HepG2 (cell line): ENCODE measurements around the gene SLC22A13. TPM values are rescaled to one million over a fixed set of nuclear protein-coding genes. Genes with fewer than 3 reads are reported as not detected.

Experiments
- ATAC-seq: fragments of 200-7000 bp; cut with Tn5 transposase; 3 replicates; pipeline ENCODE4 v1.9.1; 2020; ENCODE audit warnings: mild to moderate bottlenecking, moderate library complexity
- BruUV-seq: library from RNA; stranded (reverse); fragments of 400-500 nt; replicated peaks from 2 replicates; lab custom pipeline; 2021; lab: Mats Ljungman, UMichigan
- CTCF ChIA-PET: fragments of 300-600 bp; formaldehyde crosslinking; extraction: SDS; loops from one replicate; lab custom pipeline; 2021; ENCODE audit warnings: low total read pairs, inconsistent platforms, low intra/inter-chr PET ratio; lab: Yijun Ruan, JAX
- POLR2A ChIA-PET: fragments of 350-600 bp; sonication (Branson Sonifier 250); formaldehyde crosslinking; loops from one replicate; lab custom pipeline; 2020; ENCODE audit warnings: antibody characterized with exemption, inconsistent platforms; lab: Yijun Ruan, JAX
- DNase-seq: peaks from one replicate; pipeline ENCODE4 v3.0.0-alpha.2; 2015; ENCODE audit warnings: low spot score
- FAIRE-seq: peaks from 3 replicates; lab custom pipeline; 2011; peaks lifted over from hg19 to GRCh38; lab: Jason Lieb, UNC
- H2AFZ ChIP-seq: one replicate; pipeline ENCODE4 v1.6.1; 2011; ENCODE audit warnings: low read length, inconsistent platforms
- H3K27ac ChIP-seq: fragments of 300-600 bp; 3 replicates; pipeline ENCODE4 v1.8.0; 2011; ENCODE audit warnings: mixed run types, mild to moderate bottlenecking, mixed read lengths, low read length, inconsistent platforms; ENCODE audit not compliant: insufficient read depth; ENCODE audit errors: extremely low read length
- H3K27me3 ChIP-seq, 2 experiments: fragments of 200-600 bp in 1 of 2; 2 replicates in 1 of 2; 3 replicates in 1 of 2; pipeline versions ENCODE4 v1.6.0 to v1.8.0; 2011; ENCODE audit warnings: low read length in 2 of 2, mild to moderate bottlenecking in 2 of 2, moderate library complexity in 2 of 2, inconsistent platforms in 1 of 2; ENCODE audit not compliant: insufficient read depth in 2 of 2, control insufficient read depth in 1 of 2
- H3K36me3 ChIP-seq, 2 experiments: fragments of 200-600 bp in 1 of 2; replicated peaks in 1 of 2; 2 replicates in 1 of 2; 3 replicates in 1 of 2; pipeline versions ENCODE4 v1.5.1 to v1.8.0; 2011; ENCODE audit warnings: low read length in 2 of 2, inconsistent platforms in 1 of 2; ENCODE audit not compliant: insufficient read depth in 2 of 2, control insufficient read depth in 1 of 2
- H3K4me1 ChIP-seq: 2 replicates; pipeline ENCODE4 v1.5.1; 2012; ENCODE audit warnings: low read length, inconsistent platforms; ENCODE audit not compliant: insufficient read depth
- H3K4me2 ChIP-seq: 2 replicates; pipeline ENCODE4 v1.6.0; 2011; ENCODE audit warnings: low read depth, low read length, inconsistent platforms
- H3K4me3 ChIP-seq, 3 experiments: fragments of 200-600 bp in 1 of 3; sonication (generic), shearing (Covaris generic) in 1 of 3; replicated peaks in 1 of 3; 2 replicates each; pipeline ENCODE4 v1.5.1; 2011 to 2016; ENCODE audit warnings: low read length in 3 of 3, inconsistent platforms in 2 of 3, low read depth in 2 of 3, mild to moderate bottlenecking in 2 of 3, control low read depth in 1 of 3, mixed read lengths in 1 of 3; ENCODE audit not compliant: insufficient read depth in 1 of 3
- H3K79me2 ChIP-seq: one replicate; pipeline ENCODE4 v1.6.1; 2011; ENCODE audit warnings: low read length, inconsistent platforms; ENCODE audit not compliant: insufficient read depth
- H3K9ac ChIP-seq: 2 replicates; pipeline ENCODE4 v1.6.0; 2011; ENCODE audit warnings: mild to moderate bottlenecking, low read depth, low read length, inconsistent platforms; ENCODE audit not compliant: insufficient read depth
- H3K9me3 ChIP-seq: 2 replicates; pipeline ENCODE4 v1.5.1; 2012; ENCODE audit warnings: mild to moderate bottlenecking, low read length
- H4K20me1 ChIP-seq: 2 replicates; pipeline ENCODE4 v1.6.0; 2011; ENCODE audit warnings: inconsistent platforms, mild to moderate bottlenecking, low read length, moderate library complexity; ENCODE audit not compliant: insufficient read depth
- ARNT ChIP-seq: fragments of 450-650 bp; IDR thresholded peaks from 2 replicates; pipeline ENCODE4 v1.6.1; 2017
- ATM ChIP-seq: fragments of 450-650 bp; IDR thresholded peaks from 2 replicates; pipeline ENCODE4 v1.7.1; 2017; ENCODE audit warnings: mild to moderate bottlenecking, borderline replicate concordance
- CBX2 ChIP-seq, 2 experiments: fragments of 200-600 bp in 1 of 2; sonication (generic); formaldehyde crosslinking in 1 of 2; IDR thresholded peaks; 2 replicates each; pipeline versions ENCODE4 v1.7.0 to v1.8.1; 2018 to 2022; ENCODE audit warnings: low read depth in 2 of 2, low read length in 1 of 2, mild to moderate bottlenecking in 1 of 2, missing genetic modification reagents in 1 of 2
- KMT2B ChIP-seq: IDR thresholded peaks from 2 replicates; pipeline ENCODE4 v1.6.1; 2016; ENCODE audit warnings: missing genetic modification reagents, missing compliant biosample characterization
- MAFG ChIP-seq: sonication (generic); formaldehyde crosslinking; IDR thresholded peaks from 2 replicates; pipeline ENCODE4 v1.5.1; 2020; ENCODE audit warnings: mild to moderate bottlenecking, missing genetic modification reagents
- RBFOX2 ChIP-seq: fragments of 200-400 bp; formaldehyde crosslinking; IDR thresholded peaks from 2 replicates; pipeline ENCODE4 v1.6.1; 2017; ENCODE audit warnings: low read depth, mild to moderate bottlenecking, low read length
- TCF12 ChIP-seq, 2 experiments: fragments of 450-650 bp in 1 of 2; sonication (generic) in 1 of 2; formaldehyde crosslinking in 1 of 2; IDR thresholded peaks; 2 replicates each; pipeline versions ENCODE4 v1.6.1 to v1.8.0; 2017 to 2022; ENCODE audit warnings: antibody characterized with exemption in 1 of 2, mild to moderate bottlenecking in 1 of 2, missing genetic modification reagents in 1 of 2, moderate library complexity in 1 of 2
- ZNF572 ChIP-seq: sonication (generic); formaldehyde crosslinking; IDR thresholded peaks from 2 replicates; pipeline ENCODE4 v1.5.1; 2020; ENCODE audit warnings: mild to moderate bottlenecking, missing genetic modification reagents
- ZNF629 ChIP-seq: sonication (generic); formaldehyde crosslinking; conservative IDR thresholded peaks from 2 replicates; pipeline ENCODE4 v1.5.0; 2020; ENCODE audit warnings: missing genetic modification reagents
- ZSCAN29 ChIP-seq: sonication (generic); formaldehyde crosslinking; conservative IDR thresholded peaks from 2 replicates; pipeline ENCODE4 v1.4.0; 2020; ENCODE audit warnings: mild to moderate bottlenecking, missing genetic modification reagents
- WGBS: methylation state at CpG from one replicate; pipeline ENCODE4 v1.1.6; 2017; ENCODE audit warnings: low lambda C conversion rate; 5-methylcytosine and 5-hydroxymethylcytosine counted together
- in situ Hi-C: cut with HindIII; loops from 2 replicates; pipeline ENCODE4 v1.10.0; 2017; ENCODE audit warnings: low pct_unique_long_range_greater_than_20kb; ENCODE audit not compliant: extremely low pct_ligation_motif_present
- intact Hi-C: fragments of 100-400 bp; cut with micrococcal nuclease; formaldehyde crosslinking; loops from one replicate; pipeline ENCODE4 v1.10.0; 2022; ENCODE audit not compliant: unreplicated experiment
- polyA plus RNA-seq, 8 experiments: library from polyadenylated mRNA; depleted of rRNA in 3 of 8; stranded (reverse) in 7 of 8; unstranded in 1 of 8; fragments of >200 nt; fragmentation: Illumina TruSeq in 4 of 8; extraction: Trizol in 4 of 8; gene quantifications; 2 replicates each; pipeline versions ENCODE4 v1.2.1 to v1.2.3, GENCODE V29; 2011 to 2016; ENCODE audit warnings: low read depth in 4 of 8, missing spikeins in 1 of 8, mixed read lengths in 1 of 8; ENCODE audit not compliant: insufficient read depth in 1 of 8
- total RNA-seq, 5 experiments: library from RNA; depleted of rRNA; stranded (reverse); fragments of >200 nt; fragmentation: Illumina TruSeq; extraction: Trizol; gene quantifications; 2 replicates each; pipeline ENCODE4 v1.2.3, GENCODE V29; 2016; ENCODE audit warnings: low read depth in 1 of 5
- TF ChIP-seq, protein P1 (sequence below), 2 experiments: fragments of 450-650 bp in 1 of 2; sonication (generic) in 1 of 2; formaldehyde crosslinking; IDR thresholded peaks; 2 replicates each; pipeline versions ENCODE4 v1.5.0 to v1.8.0; 2020 to 2022; ENCODE audit warnings: mild to moderate bottlenecking in 1 of 2, missing genetic modification reagents in 1 of 2
- TF ChIP-seq, protein P2 (sequence below): sonication (generic); formaldehyde crosslinking; IDR thresholded peaks from 2 replicates; pipeline ENCODE4 v1.4.0; 2020; ENCODE audit warnings: missing genetic modification reagents; ENCODE audit errors: not compliant biosample characterization
- TF ChIP-seq, protein P3 (sequence below): sonication (generic); formaldehyde crosslinking; IDR thresholded peaks from 2 replicates; pipeline ENCODE4 v1.5.1; 2020; ENCODE audit warnings: missing genetic modification reagents, mild to moderate bottlenecking, borderline replicate concordance
- TF ChIP-seq, protein P4 (sequence below): sonication (generic); formaldehyde crosslinking; IDR thresholded peaks from 2 replicates; pipeline ENCODE4 v1.8.1; 2023; ENCODE audit warnings: mild to moderate bottlenecking, inconsistent platforms, moderate library complexity, missing genetic modification reagents, borderline replicate concordance

The SLC22A13 gene
- total and polyA plus RNA-seq, 2 of the 13 experiments (the other 11 are each of a cell fraction or from before 2014, with no cell fraction given), result 0.20 TPM; not detected in 1

DNA sequence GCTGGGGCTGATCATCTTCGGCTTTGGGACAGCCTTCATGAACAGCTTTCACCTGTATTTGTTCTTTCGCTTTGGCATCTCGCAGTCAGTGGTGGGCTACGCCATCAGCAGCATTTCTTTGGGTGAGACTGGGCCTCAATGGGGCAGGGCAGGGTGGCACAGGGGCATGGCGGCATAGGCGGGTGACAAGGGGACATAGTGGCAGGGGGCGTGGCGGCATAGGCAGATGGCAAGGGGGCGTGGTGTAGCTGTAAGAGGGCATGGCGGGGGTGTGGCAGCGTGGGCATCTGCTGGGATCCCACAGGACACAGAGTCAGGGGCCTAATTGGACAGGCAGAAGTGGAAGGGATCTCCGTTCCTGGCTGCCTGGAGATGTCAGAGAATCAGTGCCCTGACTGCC is 42.0 kb downstream of the SLC22A13 start:
- H3K9me3 ChIP-seq, result no peaks in the 10 kb centered on the region
- no peak overlapping the region for H3K4me2 ChIP-seq
- no peak overlapping the region for H3K9ac ChIP-seq
- no peaks in the 10 kb centered on the region for H3K36me3 ChIP-seq
- peaks cover 7 to 67% of the 10 kb centered on the region in 2 experiments for H3K27me3 ChIP-seq
- ATAC-seq (no peak), DNase-seq (no peak), FAIRE-seq (no peak)
- WGBS, result 51% methylated on average over 12 of the region's 12 CpGs
- in situ Hi-C loops, result no loop called here
- no peaks in the 10 kb centered on the region for H3K4me1 ChIP-seq
- H2AFZ ChIP-seq, result no peak overlapping the region
- intact Hi-C loops, result no loop called here
- H3K27ac ChIP-seq, result no peak overlapping the region
- no peaks in the 10 kb centered on the region for H4K20me1 ChIP-seq
- CTCF ChIA-PET, result no interaction called here
- no peaks in the 10 kb centered on the region for H3K79me2 ChIP-seq
- H3K4me3 ChIP-seq, result no peak overlapping the region
- no TSS peak for BruUV-seq
- POLR2A ChIA-PET, result no interaction called here
- TF ChIP-seq, protein P1, sequence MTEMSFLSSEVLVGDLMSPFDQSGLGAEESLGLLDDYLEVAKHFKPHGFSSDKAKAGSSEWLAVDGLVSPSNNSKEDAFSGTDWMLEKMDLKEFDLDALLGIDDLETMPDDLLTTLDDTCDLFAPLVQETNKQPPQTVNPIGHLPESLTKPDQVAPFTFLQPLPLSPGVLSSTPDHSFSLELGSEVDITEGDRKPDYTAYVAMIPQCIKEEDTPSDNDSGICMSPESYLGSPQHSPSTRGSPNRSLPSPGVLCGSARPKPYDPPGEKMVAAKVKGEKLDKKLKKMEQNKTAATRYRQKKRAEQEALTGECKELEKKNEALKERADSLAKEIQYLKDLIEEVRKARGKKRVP (CRISPR knock-in tag; IDR thresholded peaks at IDR 0.05), result no peak
- TF ChIP-seq, protein P2, sequence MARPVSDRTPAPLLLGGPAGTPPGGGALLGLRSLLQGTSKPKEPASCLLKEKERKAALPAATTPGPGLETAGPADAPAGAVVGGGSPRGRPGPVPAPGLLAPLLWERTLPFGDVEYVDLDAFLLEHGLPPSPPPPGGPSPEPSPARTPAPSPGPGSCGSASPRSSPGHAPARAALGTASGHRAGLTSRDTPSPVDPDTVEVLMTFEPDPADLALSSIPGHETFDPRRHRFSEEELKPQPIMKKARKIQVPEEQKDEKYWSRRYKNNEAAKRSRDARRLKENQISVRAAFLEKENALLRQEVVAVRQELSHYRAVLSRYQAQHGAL (CRISPR knock-in tag), result no peak
- no peak for TF ChIP-seq KMT2B (CRISPR knock-in tag)
- TF ChIP-seq TCF12 (IDR thresholded peaks at IDR 0.05), result no peak
- TF ChIP-seq TCF12 (CRISPR knock-in tag; IDR thresholded peaks at IDR 0.05), result no peak
- TF ChIP-seq ARNT, result no peak
- TF ChIP-seq MAFG (CRISPR knock-in tag), result no peak
- TF ChIP-seq, protein P3, sequence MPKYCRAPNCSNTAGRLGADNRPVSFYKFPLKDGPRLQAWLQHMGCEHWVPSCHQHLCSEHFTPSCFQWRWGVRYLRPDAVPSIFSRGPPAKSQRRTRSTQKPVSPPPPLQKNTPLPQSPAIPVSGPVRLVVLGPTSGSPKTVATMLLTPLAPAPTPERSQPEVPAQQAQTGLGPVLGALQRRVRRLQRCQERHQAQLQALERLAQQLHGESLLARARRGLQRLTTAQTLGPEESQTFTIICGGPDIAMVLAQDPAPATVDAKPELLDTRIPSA (CRISPR knock-in tag), result no peak
- TF ChIP-seq, protein P4, sequence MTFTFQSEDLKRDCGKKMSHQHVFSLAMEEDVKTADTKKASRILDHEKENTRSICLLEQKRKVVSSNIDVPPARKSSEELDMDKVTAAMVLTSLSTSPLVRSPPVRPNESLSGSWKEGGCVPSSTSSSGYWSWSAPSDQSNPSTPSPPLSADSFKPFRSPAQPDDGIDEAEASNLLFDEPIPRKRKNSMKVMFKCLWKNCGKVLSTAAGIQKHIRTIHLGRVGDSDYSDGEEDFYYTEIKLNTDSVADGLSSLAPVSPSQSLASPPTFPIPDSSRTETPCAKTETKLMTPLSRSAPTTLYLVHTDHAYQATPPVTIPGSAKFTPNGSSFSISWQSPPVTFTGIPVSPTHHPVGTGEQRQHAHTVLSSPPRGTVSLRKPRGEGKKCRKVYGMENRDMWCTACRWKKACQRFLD (CRISPR knock-in tag), result no peak
- TF ChIP-seq CBX2 (IDR thresholded peaks at IDR 0.05; ENCODE audit: low read depth, low read length), result no peak
- TF ChIP-seq CBX2 (CRISPR knock-in tag; IDR thresholded peaks at IDR 0.05; ENCODE audit: low read depth), result no peak
- no peak for TF ChIP-seq ZNF629
- TF ChIP-seq RBFOX2, result no peak
- no peak for TF ChIP-seq ATM
- no peak for TF ChIP-seq ZNF572 (CRISPR knock-in tag)
- TF ChIP-seq ZSCAN29 (CRISPR knock-in tag), result no peak
